ENCODE measurements around the gene BIN2. TPM values are rescaled to one million over a fixed set of nuclear protein-coding genes. Genes with fewer than 3 reads are reported as not detected.
"Not testable (repeated sequence)": the region's sequence is repeated elsewhere in the genome, so short reads cannot be mapped to it uniquely, and the experiment has no call there.

The BIN2 gene
- total RNA-seq, 1 experiment from 2014 or later, result not detected

- DNase-seq (ENCODE audit: low read depth, low spot score), result no peak
- in situ Hi-C loops (cut with HindIII; ENCODE audit: low pct_unique_long_range_greater_than_20kb, low sequenced_read_pairs), result no loop called here
These were observed 535 bp downstream of the BIN2 start for GRCh38 chr12:51323317-51323960.

- in situ Hi-C loops (cut with HindIII; ENCODE audit: low pct_unique_long_range_greater_than_20kb, low sequenced_read_pairs), result no loop called here
- DNase-seq (ENCODE audit: low read depth, low spot score), result no peak
These were observed 1.5 kb downstream of the BIN2 start for GRCh38 chr12:51322452-51322851.

GRCh38 chr12:51321882-51322281 is 2.1 kb downstream of the BIN2 start:
- in situ Hi-C loops (cut with HindIII; ENCODE audit: low pct_unique_long_range_greater_than_20kb, low sequenced_read_pairs), result no loop called here
- no peak for DNase-seq (ENCODE audit: low read depth, low spot score)

- peak; percentile 57 for DNase-seq (ENCODE audit: low read depth, low spot score)
- in situ Hi-C loops (cut with HindIII; ENCODE audit: low pct_unique_long_range_greater_than_20kb, low sequenced_read_pairs), result no loop called here
These were observed 3.2 kb downstream of the BIN2 start for GRCh38 chr12:51320695-51321320.

- no peak for DNase-seq (ENCODE audit: low read depth, low spot score)
- in situ Hi-C loops (cut with HindIII; ENCODE audit: low pct_unique_long_range_greater_than_20kb, low sequenced_read_pairs), result no loop called here
These were observed 3.7 kb downstream of the BIN2 start for GRCh38 chr12:51320311-51320694.

GRCh38 chr12:51318846-51319599 is 5.0 kb downstream of the BIN2 start:
- no peak for DNase-seq (ENCODE audit: low read depth, low spot score)
- in situ Hi-C loops (cut with HindIII; ENCODE audit: low pct_unique_long_range_greater_than_20kb, low sequenced_read_pairs), result no loop called here

- DNase-seq (ENCODE audit: low read depth, low spot score); in situ Hi-C loops (cut with HindIII; ENCODE audit: low pct_unique_long_range_greater_than_20kb, low sequenced_read_pairs): not testable (repeated sequence)
These were observed 5.7 kb downstream of the BIN2 start for GRCh38 chr12:51318057-51318806.

GRCh38 chr12:51311389-51311788 is 12.6 kb downstream of the BIN2 start:
- in situ Hi-C loops (cut with HindIII; ENCODE audit: low pct_unique_long_range_greater_than_20kb, low sequenced_read_pairs), result no loop called here
- DNase-seq (ENCODE audit: low read depth, low spot score), result no peak

- DNase-seq (ENCODE audit: low read depth, low spot score), result no peak
- in situ Hi-C loops (cut with HindIII; ENCODE audit: low pct_unique_long_range_greater_than_20kb, low sequenced_read_pairs), result no loop called here
These were observed 16.1 kb downstream of the BIN2 start for GRCh38 chr12:51307655-51308593.

GRCh38 chr12:51306507-51306906 is 17.5 kb downstream of the BIN2 start:
- no peak for DNase-seq (ENCODE audit: low read depth, low spot score)
- in situ Hi-C loops (cut with HindIII; ENCODE audit: low pct_unique_long_range_greater_than_20kb, low sequenced_read_pairs), result no loop called here

GRCh38 chr12:51300768-51301167 is 23.2 kb downstream of the BIN2 start:
- in situ Hi-C loops (cut with HindIII; ENCODE audit: low pct_unique_long_range_greater_than_20kb, low sequenced_read_pairs), result not testable (repeated sequence)
- peak; percentile 35 for DNase-seq (ENCODE audit: low read depth, low spot score)

- in situ Hi-C loops (cut with HindIII; ENCODE audit: low pct_unique_long_range_greater_than_20kb, low sequenced_read_pairs), result no loop called here
- no peak for DNase-seq (ENCODE audit: low read depth, low spot score)
These were observed 28.3 kb downstream of the BIN2 start for GRCh38 chr12:51295651-51296050.

- in situ Hi-C loops (cut with HindIII; ENCODE audit: low pct_unique_long_range_greater_than_20kb, low sequenced_read_pairs); DNase-seq (ENCODE audit: low read depth, low spot score): not testable (repeated sequence)
These were observed 29.9 kb downstream of the BIN2 start for GRCh38 chr12:51294097-51294496.

GRCh38 chr12:51293696-51294095 is 30.3 kb downstream of the BIN2 start:
- DNase-seq (ENCODE audit: low read depth, low spot score), result peak; percentile 36
- in situ Hi-C loops (cut with HindIII; ENCODE audit: low pct_unique_long_range_greater_than_20kb, low sequenced_read_pairs), result no loop called here

- DNase-seq (ENCODE audit: low read depth, low spot score), result peak; percentile 40
- in situ Hi-C loops (cut with HindIII; ENCODE audit: low pct_unique_long_range_greater_than_20kb, low sequenced_read_pairs), result not testable (repeated sequence)
These were observed 32.1 kb downstream of the BIN2 start for GRCh38 chr12:51291603-51292513.

GRCh38 chr12:51285843-51286242 is 38.1 kb downstream of the BIN2 start:
- in situ Hi-C loops (cut with HindIII; ENCODE audit: low pct_unique_long_range_greater_than_20kb, low sequenced_read_pairs), result no loop called here

More at GRCh38 chr12:51285843-51286242, 38.1 kb downstream of the BIN2 start:
- DNase-seq (ENCODE audit: low read depth, low spot score), result no peak
